Cardiac fibroblast (primary cell): ENCODE measurements around the gene RAB29.
A peak's percentile ranks its signal among the peaks of the same experiment; 100 is the strongest.

Source experiments
- DNase-seq, 2 donors: peaks; one replicate each; pipeline versions ENCODE4 v3.0.0 to v3.0.0-alpha.2; 2010; ENCODE audit warnings: low read depth in 2 of 2
- H3K4me3 ChIP-seq, 2 donors: replicated peaks in 1 of 2; 1 replicate in 1 of 2; 2 replicates in 1 of 2; pipeline ENCODE4 v1.5.1; 2011; ENCODE audit warnings: low read depth in 2 of 2, low read length in 2 of 2, mild to moderate bottlenecking in 2 of 2, moderate library complexity in 1 of 2
- TF ChIP-seq, protein P1 (sequence below): IDR thresholded peaks from one replicate; pipeline ENCODE4 v1.5.1; 2011; ENCODE audit warnings: low read depth, mild to moderate bottlenecking, low read length, inconsistent platforms

RAB29 gene

DNA sequence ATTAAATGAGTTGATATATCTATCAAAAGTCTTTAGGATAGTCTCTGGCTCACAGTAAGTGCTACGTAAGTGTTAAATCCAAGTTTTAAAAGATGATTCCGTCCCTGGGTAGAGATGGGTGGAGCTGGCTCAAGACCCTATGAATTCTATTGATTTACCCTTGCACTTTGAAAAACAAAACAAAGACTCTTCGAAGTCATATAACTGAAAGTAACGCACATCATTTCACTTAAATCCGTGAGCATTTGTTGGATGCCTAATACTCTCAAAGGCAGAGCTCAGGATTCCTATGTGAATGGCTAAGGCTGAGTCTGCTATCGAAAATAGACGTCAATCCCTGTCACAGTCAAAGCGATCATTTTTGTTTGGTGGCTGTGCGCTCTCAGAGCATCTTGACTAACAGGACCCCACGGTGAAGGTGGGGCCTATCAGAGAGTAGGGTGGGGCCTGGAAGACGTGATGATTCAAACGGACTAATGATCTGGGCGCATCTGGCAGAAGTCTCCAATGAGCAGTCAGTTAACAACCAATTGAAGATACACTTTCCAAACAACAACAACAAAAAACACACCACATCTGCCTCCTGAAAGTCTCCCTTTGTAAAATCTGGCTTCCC lies 24.1 kb downstream of the RAB29 start:
- no peak overlapping the region for H3K4me3 ChIP-seq
- TF ChIP-seq, protein P1, sequence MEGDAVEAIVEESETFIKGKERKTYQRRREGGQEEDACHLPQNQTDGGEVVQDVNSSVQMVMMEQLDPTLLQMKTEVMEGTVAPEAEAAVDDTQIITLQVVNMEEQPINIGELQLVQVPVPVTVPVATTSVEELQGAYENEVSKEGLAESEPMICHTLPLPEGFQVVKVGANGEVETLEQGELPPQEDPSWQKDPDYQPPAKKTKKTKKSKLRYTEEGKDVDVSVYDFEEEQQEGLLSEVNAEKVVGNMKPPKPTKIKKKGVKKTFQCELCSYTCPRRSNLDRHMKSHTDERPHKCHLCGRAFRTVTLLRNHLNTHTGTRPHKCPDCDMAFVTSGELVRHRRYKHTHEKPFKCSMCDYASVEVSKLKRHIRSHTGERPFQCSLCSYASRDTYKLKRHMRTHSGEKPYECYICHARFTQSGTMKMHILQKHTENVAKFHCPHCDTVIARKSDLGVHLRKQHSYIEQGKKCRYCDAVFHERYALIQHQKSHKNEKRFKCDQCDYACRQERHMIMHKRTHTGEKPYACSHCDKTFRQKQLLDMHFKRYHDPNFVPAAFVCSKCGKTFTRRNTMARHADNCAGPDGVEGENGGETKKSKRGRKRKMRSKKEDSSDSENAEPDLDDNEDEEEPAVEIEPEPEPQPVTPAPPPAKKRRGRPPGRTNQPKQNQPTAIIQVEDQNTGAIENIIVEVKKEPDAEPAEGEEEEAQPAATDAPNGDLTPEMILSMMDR, result no peak
- peak; percentile 30 to 54 for DNase-seq

DNA sequence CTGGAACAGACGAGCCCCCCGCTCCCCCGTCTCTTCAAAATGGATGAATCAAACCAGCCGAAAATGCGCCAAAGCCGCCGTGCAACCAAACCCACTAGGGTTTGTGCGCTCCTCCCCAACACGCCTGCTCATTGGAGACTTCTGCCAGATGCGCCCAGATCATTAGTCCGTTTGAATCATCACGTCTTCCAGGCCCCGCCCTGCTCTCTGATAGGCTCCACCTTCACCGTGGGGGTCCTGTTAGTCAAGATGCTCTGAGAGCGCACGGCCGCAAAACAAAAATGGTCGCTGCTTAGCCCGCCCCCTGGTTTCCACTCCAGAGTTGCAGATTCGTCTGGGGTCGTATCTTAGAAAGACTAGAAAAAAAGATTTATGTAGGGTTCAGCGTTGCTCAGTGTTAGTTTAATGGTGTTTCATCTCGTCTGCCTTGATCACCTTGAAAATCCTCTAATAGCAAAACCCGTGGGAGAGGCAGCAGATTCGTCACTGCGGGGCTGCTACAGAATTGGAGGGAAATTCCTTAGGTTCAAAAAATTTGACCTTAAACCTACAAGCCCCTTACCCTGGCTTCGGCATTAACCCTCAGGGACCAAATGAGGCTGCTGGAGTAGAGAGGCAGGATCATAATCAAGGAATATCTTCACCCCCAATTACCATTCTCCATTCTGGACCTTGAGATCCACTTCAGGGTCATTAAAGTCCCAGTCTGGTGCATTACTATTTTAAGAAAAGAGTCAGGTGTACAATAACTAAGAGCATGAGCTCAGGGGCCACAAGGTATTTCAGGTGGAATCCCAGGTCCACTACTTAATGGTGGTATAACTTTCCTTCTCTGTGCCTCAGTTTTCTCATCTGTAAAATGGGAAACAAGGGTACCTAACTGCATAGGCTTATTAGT lies 24.9 kb downstream of the RAB29 start, which contains the start of gene NUCKS1:
Gene NUCKS1, minus strand, starts transcription at position 45 of the 898 bp plus-strand sequence. CDS start 209 bp downstream, outside the sequence.
- TF ChIP-seq, protein P1, result peak; percentile 15
- peak; percentile 100 for DNase-seq
- H3K4me3 ChIP-seq, result peak within 1 kb of the TSS; percentile 74 to 80

DNA sequence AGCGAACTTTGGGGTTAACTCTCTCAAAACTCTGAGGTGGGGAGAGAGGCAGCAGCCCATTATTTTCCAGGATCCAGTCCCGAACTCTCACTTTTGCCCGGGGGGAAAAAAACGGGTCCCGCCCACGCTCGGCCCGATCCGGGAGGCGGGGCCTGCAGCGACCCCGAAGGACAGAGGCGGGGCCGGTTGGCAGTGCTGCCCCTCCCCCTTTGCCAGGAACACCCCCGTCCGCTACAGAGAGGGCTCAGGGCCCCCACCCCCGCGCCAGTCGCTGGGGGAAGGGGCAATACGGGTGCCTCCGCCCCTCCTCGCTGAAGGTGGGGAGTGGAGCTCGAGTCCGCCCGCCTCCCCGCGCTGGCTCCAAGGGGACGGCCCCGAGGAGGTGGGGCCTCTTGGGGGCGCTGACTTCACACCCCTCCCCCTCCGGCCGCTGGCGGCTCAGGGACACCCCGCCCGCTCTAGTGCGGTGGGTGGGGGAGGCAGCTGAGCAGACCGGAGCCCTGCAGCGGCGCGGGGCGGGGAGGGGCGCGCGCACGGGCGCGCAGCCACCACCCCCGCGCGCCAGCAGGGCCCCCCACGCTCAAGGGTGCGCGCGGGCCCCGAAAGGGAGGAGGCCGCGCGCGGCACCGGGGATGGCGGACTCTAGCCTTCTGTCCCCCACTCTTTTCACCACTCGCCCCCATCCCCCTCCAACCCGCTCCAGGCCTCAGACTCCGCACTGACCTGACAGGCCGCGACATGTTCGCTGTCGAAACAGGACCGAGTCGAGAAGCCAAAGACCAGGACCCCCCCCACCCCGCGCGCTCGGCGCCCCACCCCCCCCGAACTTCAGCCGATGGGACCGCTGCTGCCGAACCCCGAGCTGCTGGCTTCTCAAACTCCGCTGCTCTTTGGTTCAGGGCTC lies 25.8 kb downstream of the RAB29 start:
- TF ChIP-seq, protein P1, result no peak
- H3K4me3 ChIP-seq, result peak overlapping the region; percentile 74 to 80
- peak; percentile 94 to 99 for DNase-seq

DNA sequence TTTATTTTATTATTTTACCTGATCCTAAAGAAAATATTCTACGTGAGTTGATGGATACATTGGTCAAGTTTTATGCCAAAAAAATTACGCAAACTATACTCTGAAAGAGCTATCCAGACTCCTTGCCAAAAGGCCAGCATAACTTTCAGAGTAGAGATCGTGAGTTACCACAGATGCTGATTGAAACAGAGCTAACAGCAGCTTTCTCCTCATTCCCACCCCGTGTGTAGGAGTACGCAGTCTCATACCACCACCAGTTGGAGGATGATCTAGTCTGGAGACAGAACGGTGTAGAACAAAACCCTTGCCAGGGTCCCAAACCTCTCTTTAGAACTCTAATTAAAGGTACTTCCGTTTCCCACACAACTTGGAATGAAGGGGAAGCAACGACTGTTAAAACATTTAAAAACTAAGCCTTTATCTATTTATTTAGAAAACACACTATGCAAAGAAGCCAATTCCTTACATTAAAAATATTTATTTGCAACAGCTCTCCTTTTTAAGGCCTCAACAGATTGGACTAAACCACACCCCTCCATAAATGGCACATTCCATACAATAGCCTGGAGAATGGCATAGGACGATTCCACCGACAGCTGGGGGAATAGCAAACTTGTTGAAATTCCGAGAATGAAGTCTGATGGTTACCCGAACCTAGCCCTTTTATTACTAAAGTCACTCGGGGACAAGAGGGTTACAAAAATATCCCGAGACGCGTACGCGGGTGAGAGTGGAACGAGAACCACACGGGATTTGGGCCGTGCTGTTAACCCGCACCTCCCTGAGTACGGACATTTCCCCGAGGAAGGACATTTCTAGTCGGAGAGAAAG lies 26.7 kb downstream of the RAB29 start:
- peak; percentile 82 to 92 for DNase-seq
- H3K4me3 ChIP-seq, result peak overlapping the region; percentile 74 to 80
- TF ChIP-seq, protein P1, result no peak

DNA sequence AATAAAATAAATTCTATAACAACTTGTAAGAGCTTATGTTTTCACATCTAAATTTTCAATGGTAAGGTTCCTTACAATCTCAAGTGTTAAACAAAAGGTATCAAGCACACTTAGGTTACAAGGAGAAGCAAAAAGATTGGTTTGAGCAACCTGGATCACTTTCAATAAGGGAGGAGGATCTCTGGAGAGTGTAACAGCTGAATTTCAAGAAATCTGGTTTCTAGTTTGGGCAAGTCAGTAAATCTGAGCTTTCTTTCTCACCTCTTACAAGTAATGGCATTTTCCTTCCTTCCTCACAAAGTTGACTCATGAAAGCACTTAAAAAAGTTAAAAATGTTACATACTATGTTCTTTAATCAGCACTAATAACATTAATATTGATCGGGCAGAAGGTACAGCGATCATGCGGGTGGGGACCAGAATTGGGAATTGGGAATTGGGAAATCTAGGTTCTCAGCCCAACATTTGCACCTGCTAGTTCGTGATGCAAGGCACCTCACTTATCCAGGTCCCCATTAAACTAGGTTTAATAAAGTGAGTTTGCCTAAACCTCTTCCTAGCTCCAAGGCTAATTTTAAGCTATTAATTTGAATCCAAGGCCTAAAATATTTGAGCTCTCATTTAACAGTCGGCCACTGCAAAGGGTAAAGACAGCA lies 28.4 kb downstream of the RAB29 start:
- DNase-seq, result no peak
- TF ChIP-seq, protein P1, result no peak
- no peak overlapping the region for H3K4me3 ChIP-seq
